Measurements from ENCODE around the gene HSD17B14.
"Not testable (repeated sequence)": the region's sequence is repeated elsewhere in the genome, so short reads cannot be mapped to it uniquely, and the experiment has no call there.

Gene HSD17B14

DNA sequence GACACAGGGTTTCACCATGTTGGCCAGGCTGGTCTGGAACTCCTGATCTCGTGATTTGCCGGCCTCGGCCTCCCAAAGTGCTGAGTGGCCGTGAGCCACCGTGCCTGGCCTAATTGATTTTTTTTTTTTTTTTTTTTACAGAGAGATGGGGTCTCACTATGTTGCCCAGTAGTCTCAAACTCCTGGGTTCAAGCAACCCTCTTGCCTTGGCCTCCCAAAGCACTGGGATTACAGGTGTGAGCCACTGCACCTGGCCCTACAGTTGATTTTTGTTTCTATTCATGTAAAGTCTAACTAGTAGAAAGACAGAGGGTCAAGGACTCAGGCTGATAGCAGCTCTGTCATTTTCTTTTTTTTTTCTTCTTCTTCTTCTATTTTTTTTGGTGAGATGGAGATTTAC lies 59.2 kb downstream of the HSD17B14 start:
- Histone ChIP-seq H3K36me3 (no peaks in the 10 kb centered on the region), H3K9me3 (ENCODE audit: severe bottlenecking) (no peaks in the 10 kb centered on the region), H3K4me3 (ENCODE audit: low read depth, low read length) (no peak overlapping the region), H3K27me3 (ENCODE audit: insufficient read depth, low read depth, severe bottlenecking) (no peaks in the 10 kb centered on the region), H3K27ac (no peak overlapping the region)
- no peak for DNase-seq
- TF ChIP-seq, protein P1, sequence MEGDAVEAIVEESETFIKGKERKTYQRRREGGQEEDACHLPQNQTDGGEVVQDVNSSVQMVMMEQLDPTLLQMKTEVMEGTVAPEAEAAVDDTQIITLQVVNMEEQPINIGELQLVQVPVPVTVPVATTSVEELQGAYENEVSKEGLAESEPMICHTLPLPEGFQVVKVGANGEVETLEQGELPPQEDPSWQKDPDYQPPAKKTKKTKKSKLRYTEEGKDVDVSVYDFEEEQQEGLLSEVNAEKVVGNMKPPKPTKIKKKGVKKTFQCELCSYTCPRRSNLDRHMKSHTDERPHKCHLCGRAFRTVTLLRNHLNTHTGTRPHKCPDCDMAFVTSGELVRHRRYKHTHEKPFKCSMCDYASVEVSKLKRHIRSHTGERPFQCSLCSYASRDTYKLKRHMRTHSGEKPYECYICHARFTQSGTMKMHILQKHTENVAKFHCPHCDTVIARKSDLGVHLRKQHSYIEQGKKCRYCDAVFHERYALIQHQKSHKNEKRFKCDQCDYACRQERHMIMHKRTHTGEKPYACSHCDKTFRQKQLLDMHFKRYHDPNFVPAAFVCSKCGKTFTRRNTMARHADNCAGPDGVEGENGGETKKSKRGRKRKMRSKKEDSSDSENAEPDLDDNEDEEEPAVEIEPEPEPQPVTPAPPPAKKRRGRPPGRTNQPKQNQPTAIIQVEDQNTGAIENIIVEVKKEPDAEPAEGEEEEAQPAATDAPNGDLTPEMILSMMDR (IDR thresholded peaks at IDR 0.05; ENCODE audit: low read depth, low read length), result no peak

DNA sequence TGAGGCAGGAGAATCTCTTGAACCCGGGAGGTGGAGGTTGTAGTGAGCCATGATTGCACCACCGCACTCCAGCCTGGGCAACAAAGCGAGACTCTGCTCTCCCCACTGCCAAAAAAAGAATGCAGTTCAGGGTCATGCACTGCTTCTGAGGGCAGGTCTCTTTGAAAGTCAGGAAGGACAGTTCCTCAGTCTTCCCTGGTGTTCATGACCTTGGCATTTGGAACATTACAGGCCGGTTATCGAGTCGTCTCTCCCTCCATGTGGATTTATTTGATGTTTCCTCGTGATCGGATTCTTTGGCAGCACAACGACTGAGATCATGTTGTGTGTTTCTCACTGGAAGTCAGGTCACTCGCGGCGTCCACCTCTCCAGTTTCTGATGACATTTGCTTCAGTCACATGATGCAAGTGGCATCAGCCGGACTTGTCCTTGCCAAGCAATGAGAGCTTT lies 63.8 kb downstream of the HSD17B14 start:
- DNase-seq, result no peak
- Histone ChIP-seq H3K36me3 (no peaks in the 10 kb centered on the region), H3K4me3 (ENCODE audit: low read depth, low read length) (no peak overlapping the region), H3K27me3 (ENCODE audit: insufficient read depth, low read depth, severe bottlenecking) (no peaks in the 10 kb centered on the region), H3K27ac (no peak overlapping the region), H3K9me3 (ENCODE audit: severe bottlenecking) (no peaks in the 10 kb centered on the region)
- TF ChIP-seq, protein P1 (IDR thresholded peaks at IDR 0.05; ENCODE audit: low read depth, low read length), result no peak

DNA sequence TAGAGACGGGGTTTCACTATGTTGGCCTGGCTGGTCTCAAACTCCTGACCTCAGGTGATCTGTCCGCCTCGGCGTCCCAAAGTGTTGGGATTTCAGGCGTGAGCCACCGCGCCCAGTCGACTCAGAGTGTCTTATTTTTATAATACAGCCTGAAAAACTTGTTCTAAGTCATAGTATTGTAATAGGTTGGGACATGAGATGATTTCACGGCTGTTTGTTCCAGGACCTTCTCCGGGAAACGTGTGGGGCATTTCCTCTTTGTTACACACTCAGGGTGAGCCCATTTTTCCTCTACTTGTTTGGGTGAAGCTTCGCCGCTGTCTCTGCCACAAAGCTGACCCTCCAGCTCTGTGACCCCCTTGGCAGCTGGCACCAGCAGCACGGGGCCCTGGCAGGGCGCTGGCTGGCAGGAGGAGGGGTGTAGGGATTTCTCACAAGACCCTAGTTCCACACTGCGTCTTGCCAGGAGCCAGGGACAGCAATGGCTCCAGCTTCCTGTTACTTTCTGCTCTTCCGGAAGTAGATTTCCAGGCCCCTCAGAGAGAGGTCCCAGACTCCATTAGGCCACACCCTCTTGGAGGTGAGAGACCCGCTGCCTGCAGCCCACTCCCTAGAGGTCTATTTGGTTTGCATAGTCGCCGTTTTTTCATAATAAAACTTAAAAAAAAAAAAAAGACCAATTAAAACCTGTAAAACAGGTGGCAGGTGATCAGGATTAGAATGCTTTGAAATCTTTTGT lies 65.4 kb downstream of the HSD17B14 start:
- Histone ChIP-seq H3K9me3 (ENCODE audit: severe bottlenecking) (no peaks in the 10 kb centered on the region), H3K27ac (no peak overlapping the region), H3K27me3 (ENCODE audit: insufficient read depth, low read depth, severe bottlenecking) (no peaks in the 10 kb centered on the region), H3K36me3 (no peaks in the 10 kb centered on the region), H3K4me3 (ENCODE audit: low read depth, low read length) (no peak overlapping the region)
- TF ChIP-seq, protein P1 (IDR thresholded peaks at IDR 0.05; ENCODE audit: low read depth, low read length), result no peak
- DNase-seq, result no peak

DNA sequence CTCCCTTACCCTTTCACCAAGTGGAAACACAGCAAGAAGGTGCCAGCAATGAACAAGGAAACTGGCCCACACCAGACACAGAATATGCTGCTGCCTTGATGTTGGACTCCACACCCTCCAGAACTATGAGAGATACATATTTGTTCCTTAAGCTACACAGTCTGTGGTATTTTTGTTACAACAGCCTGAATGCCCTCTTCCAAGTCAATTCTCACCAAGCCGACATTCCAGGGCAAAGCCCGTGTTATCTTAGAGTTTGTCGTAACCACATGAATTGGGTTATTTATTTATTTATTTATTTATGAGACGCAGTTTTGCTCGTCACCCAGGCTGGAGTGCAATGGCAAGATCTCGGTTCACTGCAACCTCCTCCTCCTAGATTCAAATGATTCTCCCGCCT lies 66.0 kb downstream of the HSD17B14 start:
- Histone ChIP-seq H3K4me3 (ENCODE audit: low read depth, low read length) (no peak overlapping the region), H3K36me3 (no peaks in the 10 kb centered on the region), H3K9me3 (ENCODE audit: severe bottlenecking) (no peaks in the 10 kb centered on the region), H3K27ac (no peak overlapping the region), H3K27me3 (ENCODE audit: insufficient read depth, low read depth, severe bottlenecking) (no peaks in the 10 kb centered on the region)
- DNase-seq, result no peak
- TF ChIP-seq, protein P1 (IDR thresholded peaks at IDR 0.05; ENCODE audit: low read depth, low read length), result no peak

DNA sequence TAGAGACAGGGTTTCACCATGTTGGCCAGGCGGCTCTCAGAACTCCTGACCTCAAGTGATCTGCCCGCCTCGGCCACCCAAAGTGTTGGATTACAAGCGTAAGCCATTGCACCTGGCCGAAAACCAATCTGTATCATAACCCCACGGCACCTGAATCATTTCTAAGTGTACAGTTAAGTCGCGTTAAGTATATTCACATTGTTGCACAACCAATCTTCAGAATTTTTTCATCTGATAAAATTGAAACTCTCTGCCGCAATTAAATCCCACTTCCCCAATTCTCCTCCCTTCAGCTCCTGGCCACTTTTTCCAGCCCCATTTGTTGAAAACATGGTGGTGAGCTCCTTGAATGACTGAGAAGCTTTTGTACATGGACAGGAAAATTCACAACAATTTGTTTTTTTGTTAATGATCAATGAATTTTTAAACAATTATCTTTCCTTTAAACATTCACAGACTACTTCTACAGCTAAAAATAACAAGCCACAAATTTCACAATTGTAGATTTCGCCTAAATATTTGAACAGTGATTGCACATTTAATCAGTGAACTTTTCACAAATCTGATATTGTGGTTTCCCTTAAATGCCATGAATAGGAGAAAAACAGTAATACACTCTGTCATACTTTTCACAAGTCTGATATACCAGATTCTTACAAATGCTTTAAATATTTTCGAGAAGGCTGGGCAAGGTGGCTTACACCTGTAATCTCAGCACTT lies 67.1 kb downstream of the HSD17B14 start:
- no peaks in the 10 kb centered on the region for H3K9me3 ChIP-seq (ENCODE audit: severe bottlenecking)
- H3K27me3 ChIP-seq (ENCODE audit: insufficient read depth, low read depth, severe bottlenecking), result no peaks in the 10 kb centered on the region
- DNase-seq, result no peak
- no peak overlapping the region for H3K4me3 ChIP-seq (ENCODE audit: low read depth, low read length)
- no peak overlapping the region for H3K27ac ChIP-seq
- TF ChIP-seq, protein P1 (IDR thresholded peaks at IDR 0.05; ENCODE audit: low read depth, low read length), result no peak
- no peaks in the 10 kb centered on the region for H3K36me3 ChIP-seq

DNA sequence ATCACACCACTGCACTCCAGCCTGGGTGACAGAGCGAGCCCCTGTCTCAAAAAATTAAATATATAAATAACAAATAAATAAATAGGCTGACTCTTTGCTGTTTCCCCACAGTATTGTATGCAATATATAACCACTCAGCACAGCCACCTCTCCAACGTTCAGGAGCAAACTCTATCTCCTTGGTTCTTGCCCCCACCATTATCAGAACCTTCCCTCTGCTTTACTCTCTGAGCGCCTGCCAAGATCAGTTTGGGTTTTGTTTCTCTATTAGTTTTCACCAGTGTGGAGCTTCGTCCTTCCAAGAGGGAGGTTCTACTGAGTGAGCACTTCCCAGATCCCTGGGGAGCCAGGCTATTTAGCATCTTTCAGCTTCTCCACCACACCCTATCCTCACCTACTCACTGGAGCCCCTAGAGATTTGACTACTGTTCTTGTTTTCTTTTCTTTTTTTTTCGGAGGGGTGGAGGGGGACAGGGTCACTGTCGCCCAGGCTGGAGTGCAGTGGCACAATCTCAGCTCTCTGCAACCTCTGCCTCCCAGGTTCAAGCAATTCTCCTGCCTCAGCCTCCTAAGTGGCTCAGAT lies 68.0 kb downstream of the HSD17B14 start:
- not testable (repeated sequence) for H3K27me3 ChIP-seq (ENCODE audit: insufficient read depth, low read depth, severe bottlenecking); H3K27ac ChIP-seq

DNA sequence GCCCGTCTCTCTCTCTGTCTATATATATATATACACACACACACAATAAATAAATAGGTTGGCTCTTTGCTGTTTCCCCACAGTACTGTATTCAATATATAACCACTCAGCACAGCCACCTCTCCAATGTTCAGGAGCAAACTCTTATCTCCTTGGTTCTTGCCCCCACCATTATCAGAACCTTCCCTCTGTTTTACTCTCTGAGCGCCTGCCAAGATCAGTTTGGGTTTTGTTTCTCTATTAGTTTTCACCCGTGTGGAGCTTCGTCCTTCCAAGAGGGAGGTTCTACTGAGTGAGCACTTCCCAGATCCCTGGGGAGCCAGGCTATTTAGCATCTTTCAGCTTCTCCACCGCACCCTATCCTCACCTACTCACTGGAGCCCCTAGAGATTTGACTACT lies 70.5 kb downstream of the HSD17B14 start:
- not testable (repeated sequence) for H3K36me3 ChIP-seq; H3K27me3 ChIP-seq (ENCODE audit: insufficient read depth, low read depth, severe bottlenecking); H3K27ac ChIP-seq; DNase-seq; H3K9me3 ChIP-seq (ENCODE audit: severe bottlenecking); H3K4me3 ChIP-seq (ENCODE audit: low read depth, low read length)

More for the DNA sequence above, 68.0 kb downstream of the HSD17B14 start:
- not testable (repeated sequence) for DNase-seq; H3K9me3 ChIP-seq (ENCODE audit: severe bottlenecking); H3K4me3 ChIP-seq (ENCODE audit: low read depth, low read length); H3K36me3 ChIP-seq
